Tibial artery (tissue), 4 donors: ENCODE measurements around the gene UFSP2.

Experiments
- DNase-seq, 2 donors: peaks; one replicate each; pipeline ENCODE4 v3.0.0-alpha.2; 2019
- H3K27ac ChIP-seq, 2 donors: fragments of 200-600 bp; sonication (generic) in 1 of 2; 1 replicate in 1 of 2; 2 replicates in 1 of 2; pipeline ENCODE4 v1.5.1; 2018 to 2019; ENCODE audit warnings: mild to moderate bottlenecking in 1 of 2
- H3K27me3 ChIP-seq, 2 donors: fragments of 200-600 bp; sonication (generic) in 1 of 2; one replicate each; pipeline versions ENCODE4 v1.5.1 to v1.6.0; 2016 to 2019
- H3K36me3 ChIP-seq, 3 donors: fragments of 200-600 bp; sonication (generic) in 2 of 3; one replicate each; pipeline ENCODE4 v1.5.1; 2016 to 2019; ENCODE audit warnings: mild to moderate bottlenecking in 2 of 3
- H3K4me1 ChIP-seq, 4 donors: fragments of 200-600 bp; sonication (generic) in 2 of 4; 1 replicate in 3 of 4; 2 replicates in 1 of 4; pipeline ENCODE4 v1.5.1; 2016 to 2019
- H3K4me3 ChIP-seq, 2 donors: fragments of 200-600 bp; sonication (generic) in 1 of 2; 1 replicate in 1 of 2; 2 replicates in 1 of 2; pipeline ENCODE4 v1.5.1; 2018 to 2019; ENCODE audit warnings: mild to moderate bottlenecking in 2 of 2
- H3K9me3 ChIP-seq, 3 donors: fragments of 200-600 bp; sonication (generic) in 1 of 3; one replicate each; pipeline ENCODE4 v1.5.1; 2016 to 2019
- intact Hi-C: fragments of 100-400 bp; cut with DNase I; formaldehyde crosslinking; loops from one replicate; pipeline ENCODE4 v1.15.0; 2023; ENCODE audit warnings: low total_unique reads
- TF ChIP-seq, protein P1 (sequence below), 2 experiments: fragments of 200-600 bp in 1 of 2; fragments of 450-650 bp in 1 of 2; IDR thresholded peaks; one replicate each; pipeline ENCODE4 v1.5.1; 2017 to 2019; ENCODE audit warnings: antibody characterized with exemption in 2 of 2, mild to moderate bottlenecking in 1 of 2, moderate library complexity in 1 of 2

Gene UFSP2

DNA sequence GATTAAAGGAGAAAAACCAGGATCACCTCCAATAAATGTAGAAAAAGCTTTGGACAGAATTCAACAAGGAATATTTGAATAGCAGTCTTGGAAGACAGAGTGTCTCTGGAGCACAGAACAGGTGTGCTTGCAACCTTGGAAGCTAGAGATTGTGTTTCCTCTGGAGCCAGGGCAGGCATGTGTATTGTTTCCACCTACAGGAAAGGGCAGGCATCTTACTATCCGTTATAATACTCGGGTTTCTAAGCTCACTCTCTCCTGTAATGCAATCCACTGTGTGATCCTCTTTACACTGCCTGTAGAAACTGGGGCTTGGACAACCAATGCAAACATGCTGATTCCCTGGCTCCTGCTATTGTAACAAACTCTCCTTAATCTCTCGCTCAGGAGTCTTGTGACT is 31.4 kb upstream of the UFSP2 start:
- intact Hi-C loops: no loop called here
- Histone ChIP-seq H3K4me3 (no peak overlapping the region), H3K4me1 (no peaks in the 10 kb centered on the region), H3K27me3 (no peaks in the 10 kb centered on the region), H3K27ac (no peak overlapping the region), H3K36me3 (peaks cover 0 to 7% (median 0%) of the 10 kb centered on the region in 3 donors), H3K9me3 (no peaks in the 10 kb centered on the region)
- TF ChIP-seq, protein P1, sequence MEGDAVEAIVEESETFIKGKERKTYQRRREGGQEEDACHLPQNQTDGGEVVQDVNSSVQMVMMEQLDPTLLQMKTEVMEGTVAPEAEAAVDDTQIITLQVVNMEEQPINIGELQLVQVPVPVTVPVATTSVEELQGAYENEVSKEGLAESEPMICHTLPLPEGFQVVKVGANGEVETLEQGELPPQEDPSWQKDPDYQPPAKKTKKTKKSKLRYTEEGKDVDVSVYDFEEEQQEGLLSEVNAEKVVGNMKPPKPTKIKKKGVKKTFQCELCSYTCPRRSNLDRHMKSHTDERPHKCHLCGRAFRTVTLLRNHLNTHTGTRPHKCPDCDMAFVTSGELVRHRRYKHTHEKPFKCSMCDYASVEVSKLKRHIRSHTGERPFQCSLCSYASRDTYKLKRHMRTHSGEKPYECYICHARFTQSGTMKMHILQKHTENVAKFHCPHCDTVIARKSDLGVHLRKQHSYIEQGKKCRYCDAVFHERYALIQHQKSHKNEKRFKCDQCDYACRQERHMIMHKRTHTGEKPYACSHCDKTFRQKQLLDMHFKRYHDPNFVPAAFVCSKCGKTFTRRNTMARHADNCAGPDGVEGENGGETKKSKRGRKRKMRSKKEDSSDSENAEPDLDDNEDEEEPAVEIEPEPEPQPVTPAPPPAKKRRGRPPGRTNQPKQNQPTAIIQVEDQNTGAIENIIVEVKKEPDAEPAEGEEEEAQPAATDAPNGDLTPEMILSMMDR (IDR thresholded peaks at IDR 0.05): no peak
- DNase-seq: no peak

DNA sequence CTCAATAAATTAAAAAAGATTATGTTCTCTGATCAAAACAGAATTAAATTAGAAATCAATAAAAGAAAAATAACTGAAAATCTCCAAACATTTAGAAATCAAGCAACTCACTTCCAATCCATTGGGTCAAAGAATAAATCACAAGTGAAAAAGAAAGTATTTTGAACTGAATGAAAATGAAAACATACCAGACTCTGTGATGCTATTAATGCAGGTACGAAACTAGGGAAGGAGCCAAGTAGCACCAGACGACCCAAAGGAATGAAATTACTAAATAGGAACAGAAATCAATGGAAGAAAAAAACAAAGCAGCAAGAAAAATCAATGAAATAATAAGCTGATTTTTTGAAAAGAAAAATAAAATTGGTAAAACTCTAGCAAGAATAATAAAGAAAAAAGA is 30.4 kb upstream of the UFSP2 start:
- Histone ChIP-seq H3K4me1 (no peaks in the 10 kb centered on the region), H3K27me3 (no peaks in the 10 kb centered on the region), H3K4me3 (no peak overlapping the region), H3K27ac (no peak overlapping the region), H3K36me3 (peaks cover 0 to 7% (median 0%) of the 10 kb centered on the region in 3 donors), H3K9me3 (no peaks in the 10 kb centered on the region)
- no peak for DNase-seq
- TF ChIP-seq, protein P1 (IDR thresholded peaks at IDR 0.05): no peak
- intact Hi-C loops: no loop called here

DNA sequence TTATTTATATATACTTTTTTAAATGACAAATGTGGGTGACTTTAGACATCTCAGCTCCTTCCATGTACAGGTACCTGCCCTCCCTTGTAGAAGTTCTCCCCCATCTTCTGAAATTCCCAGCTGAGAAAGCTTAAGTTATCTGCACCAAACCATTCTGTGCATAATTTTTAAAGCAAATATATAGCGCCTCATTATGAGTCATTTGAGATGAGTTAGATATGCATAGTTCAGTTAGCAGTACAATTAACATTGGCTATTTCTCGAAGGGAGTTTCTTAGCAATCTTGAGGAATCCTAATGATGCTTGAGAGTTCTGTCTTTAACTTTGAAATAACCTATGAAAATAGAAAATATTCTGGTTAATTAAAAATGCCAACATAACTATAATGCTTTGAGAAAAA is 19.4 kb upstream of the UFSP2 start:
- Histone ChIP-seq H3K4me3 (no peak overlapping the region), H3K27me3 (no peaks in the 10 kb centered on the region), H3K9me3 (no peaks in the 10 kb centered on the region), H3K4me1 (no peaks in the 10 kb centered on the region), H3K27ac (no peak overlapping the region), H3K36me3 (no peaks in the 10 kb centered on the region)
- intact Hi-C loops: no loop called here
- no peak for DNase-seq
- TF ChIP-seq, protein P1 (IDR thresholded peaks at IDR 0.05): no peak

DNA sequence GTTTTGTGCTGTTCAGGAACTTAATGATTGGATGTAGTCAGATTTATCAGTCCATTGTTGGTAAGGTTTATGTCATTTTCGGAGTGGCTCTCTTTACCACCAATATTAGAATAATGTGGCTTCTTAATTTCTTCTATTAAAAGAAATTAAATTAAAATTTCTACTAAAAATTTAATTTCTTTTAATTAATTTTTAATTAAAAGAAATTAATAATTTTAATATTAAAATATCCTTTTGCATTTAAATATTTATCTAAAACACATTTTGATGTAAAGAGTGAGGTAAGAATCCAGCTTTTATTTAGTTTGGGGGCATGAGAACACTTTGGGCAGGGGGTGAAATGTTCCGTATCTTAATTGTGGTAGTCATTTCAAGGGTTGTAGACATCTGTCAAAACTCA is 15.7 kb upstream of the UFSP2 start:
- Histone ChIP-seq H3K4me3 (no peak overlapping the region), H3K9me3 (no peaks in the 10 kb centered on the region), H3K36me3 (no peaks in the 10 kb centered on the region), H3K27me3 (no peaks in the 10 kb centered on the region), H3K27ac (no peak overlapping the region), H3K4me1 (no peaks in the 10 kb centered on the region)
- no peak for DNase-seq
- TF ChIP-seq, protein P1 (IDR thresholded peaks at IDR 0.05): no peak
- intact Hi-C loops: no loop called here

DNA sequence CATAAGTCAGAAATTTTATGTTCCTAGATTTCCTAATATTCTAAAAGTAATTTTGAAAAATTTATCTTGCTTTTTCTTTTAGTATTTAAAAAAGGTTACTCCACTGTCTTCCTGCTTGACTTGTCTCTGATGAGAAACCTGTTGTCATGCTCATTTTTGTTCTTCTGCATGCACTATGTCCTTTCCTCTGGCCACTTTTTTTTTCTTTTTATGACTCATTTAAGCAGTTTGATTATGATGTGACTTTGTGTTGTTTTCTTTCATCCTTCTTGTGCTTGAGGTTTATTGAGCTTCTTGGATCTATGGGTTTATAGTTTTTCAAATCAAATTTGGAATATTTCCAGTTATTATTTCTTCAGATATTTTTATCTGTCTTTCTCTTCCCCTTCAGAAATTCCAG is 12.0 kb upstream of the UFSP2 start:
- TF ChIP-seq, protein P1 (IDR thresholded peaks at IDR 0.05): no peak
- Histone ChIP-seq H3K36me3 (no peaks in the 10 kb centered on the region), H3K4me3 (no peak overlapping the region), H3K9me3 (no peaks in the 10 kb centered on the region), H3K27ac (no peak overlapping the region), H3K27me3 (no peaks in the 10 kb centered on the region), H3K4me1 (no peaks in the 10 kb centered on the region)
- intact Hi-C loops: no loop called here
- no peak for DNase-seq

DNA sequence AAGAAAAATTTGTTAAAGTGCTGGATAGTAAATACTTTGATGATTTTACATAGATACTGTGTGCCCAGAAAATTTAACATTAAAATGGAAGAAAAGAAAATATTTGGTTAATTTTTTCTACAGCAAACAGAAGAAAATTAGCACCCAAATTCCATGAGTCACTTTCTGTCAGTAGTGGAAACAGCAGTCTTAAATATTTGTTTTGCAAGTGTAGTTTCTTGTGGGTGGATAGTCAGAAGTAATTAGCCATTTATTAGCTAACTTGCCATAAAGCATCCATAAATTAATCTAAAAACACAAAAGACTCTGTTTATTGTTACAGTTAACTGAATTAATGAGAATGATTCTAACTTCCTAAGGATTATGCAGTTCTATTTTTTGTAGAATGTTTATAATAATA is 9.7 kb upstream of the UFSP2 start:
- Histone ChIP-seq H3K4me3 (no peak overlapping the region), H3K27ac (no peak overlapping the region), H3K4me1 (no peaks in the 10 kb centered on the region), H3K36me3 (no peaks in the 10 kb centered on the region), H3K9me3 (no peaks in the 10 kb centered on the region), H3K27me3 (no peaks in the 10 kb centered on the region)
- DNase-seq: no peak
- intact Hi-C loops: no loop called here
- TF ChIP-seq, protein P1 (IDR thresholded peaks at IDR 0.05): no peak
